LoVo (cell line): ENCODE data around the gene KSR2.
A peak's percentile ranks its signal among the peaks of the same experiment; 100 is the strongest.

Experiments used
- DNase-seq: peaks from one replicate; pipeline ENCODE4 v3.0.0-alpha.2; 2016; ENCODE audit warnings: low spot score

The KSR2 gene

DNA sequence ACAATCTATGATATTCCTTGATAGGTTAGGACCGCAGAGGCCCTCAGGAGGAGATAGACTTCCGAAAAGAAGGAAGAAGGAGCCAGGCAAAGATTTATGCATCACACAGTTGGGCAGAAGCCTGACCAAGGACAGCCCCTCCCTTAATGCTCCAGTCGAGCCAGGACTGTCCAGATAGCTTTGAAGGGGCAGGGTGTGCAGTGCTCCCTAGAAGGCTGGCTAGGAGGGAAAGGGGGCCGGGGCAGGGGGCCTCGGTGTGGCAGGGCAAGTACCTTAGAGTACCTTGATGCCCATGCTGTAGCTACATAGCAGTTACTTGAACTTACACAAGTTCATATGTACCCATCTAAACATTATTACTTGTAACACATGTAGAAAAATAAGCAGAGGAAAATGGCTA is 512.7 kb downstream of the KSR2 start:
- DNase-seq = no peak

GRCh38 chr12:117453961-117454360 is 514.8 kb downstream of the KSR2 start:
- DNase-seq = no peak

- no peak for DNase-seq
Observed at GRCh38 chr12:117452112-117452511, 516.7 kb downstream of the KSR2 start.

GRCh38 chr12:117450209-117450608 is 518.6 kb downstream of the KSR2 start:
- DNase-seq = no peak

- DNase-seq = no peak
Observed at GRCh38 chr12:117447665-117448366, 521.0 kb downstream of the KSR2 start.

DNA sequence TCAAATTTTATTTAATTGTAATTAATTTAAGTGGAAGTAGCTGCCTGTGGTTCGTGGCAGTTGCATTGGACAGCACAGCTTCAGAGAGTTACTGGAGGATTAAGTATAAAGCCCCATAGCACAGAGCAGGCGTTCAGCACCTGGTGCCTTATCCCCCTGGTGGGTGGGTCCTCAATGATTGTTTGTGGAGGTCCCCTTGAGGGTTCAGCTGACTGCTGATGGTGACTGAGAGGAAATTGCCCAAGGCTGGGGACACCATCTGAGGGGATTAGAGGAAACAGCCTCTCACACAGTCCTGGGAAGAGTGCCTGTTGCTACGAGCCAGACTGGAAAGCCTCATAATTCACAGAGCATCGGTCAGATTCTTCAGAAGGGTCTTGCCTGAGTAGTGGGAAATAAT is 524.0 kb downstream of the KSR2 start:
- DNase-seq = no peak

DNA sequence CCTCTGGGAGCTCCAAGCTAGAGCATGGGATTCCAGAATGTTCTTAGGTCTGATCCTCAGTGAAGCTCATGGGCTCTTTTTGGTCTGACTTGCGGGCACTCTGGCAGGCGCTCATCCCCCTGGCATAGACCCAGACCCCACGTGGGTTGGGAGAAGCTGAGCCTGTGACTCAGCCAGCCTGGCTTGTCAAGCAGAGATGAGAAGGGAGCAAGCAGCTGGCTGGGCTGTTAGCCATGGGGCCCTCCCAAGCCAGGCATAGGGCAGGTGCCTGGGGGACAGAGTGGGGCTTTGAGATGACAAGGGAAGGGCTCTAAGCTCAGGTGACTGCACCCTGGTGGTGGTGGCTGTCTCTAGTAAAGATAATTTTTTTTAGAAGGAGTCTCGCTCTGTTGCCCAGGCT is 527.0 kb downstream of the KSR2 start:
- peak; percentile 17 for DNase-seq

DNA sequence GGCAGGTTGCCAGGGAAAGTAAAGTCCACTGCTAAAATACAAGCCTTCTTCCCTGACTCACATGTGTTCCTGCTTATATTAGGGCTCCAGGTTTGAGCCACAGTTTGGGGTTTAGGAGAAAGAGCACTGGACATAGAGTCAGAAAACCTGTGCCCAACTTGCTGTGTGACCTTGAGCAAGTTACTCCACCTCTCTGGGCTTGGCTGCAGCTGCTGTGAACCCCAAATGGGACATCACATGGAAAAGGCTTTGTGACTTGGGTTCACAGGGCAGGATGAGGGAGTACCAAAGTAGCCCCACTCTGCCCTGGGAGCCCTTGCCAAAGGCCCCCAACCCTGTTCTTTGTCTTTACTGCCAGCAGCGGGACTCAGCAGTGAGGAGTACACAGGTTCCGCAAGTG is 528.4 kb downstream of the KSR2 start:
- no peak for DNase-seq

DNA sequence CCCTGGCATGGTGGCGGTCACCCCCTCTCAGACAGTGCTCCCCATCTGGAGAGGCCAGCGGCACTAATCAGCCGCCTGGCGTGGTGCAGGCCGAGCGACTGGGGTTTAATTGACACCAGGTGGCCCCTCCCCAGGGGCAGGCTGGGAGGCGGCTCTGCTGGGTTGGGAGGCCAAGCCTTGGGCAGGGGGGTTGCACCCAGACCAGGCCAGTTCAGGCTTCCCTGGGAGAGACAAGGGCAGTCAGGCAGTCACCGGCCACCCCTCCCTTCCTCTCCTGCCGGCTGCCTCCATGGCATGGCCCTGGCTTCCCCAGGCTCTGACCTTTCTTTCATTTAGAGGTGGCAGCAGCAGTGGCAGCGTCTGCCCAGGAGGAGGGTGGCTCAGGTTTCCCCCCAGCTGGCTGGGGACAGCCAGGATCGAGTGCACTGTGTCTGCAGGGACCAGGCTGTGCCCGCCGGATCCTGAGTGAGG is 529.2 kb downstream of the KSR2 start:
- DNase-seq = no peak

DNA sequence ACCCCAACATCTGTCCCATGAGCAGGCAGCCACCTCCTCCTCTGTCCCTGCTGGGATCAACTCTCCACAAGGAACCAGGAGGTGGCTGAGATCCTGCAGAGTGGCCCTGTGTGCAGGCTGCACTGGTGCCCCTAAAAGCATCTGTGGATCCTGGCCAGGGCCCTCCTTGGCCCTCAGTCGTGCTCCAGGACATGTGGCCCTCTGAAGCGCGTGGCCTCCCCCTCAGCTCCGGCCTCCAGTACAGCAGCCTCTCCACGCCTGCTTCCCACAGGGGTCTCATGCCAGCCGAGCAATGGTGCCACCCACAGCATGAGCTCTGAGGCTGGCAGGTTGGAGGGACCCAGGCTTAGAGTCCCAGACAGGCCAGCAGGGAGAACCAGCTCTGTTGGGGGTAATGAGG is 530.0 kb downstream of the KSR2 start:
- DNase-seq = no peak

GRCh38 chr12:117437516-117438255 is 531.1 kb downstream of the KSR2 start:
- no peak for DNase-seq

DNA sequence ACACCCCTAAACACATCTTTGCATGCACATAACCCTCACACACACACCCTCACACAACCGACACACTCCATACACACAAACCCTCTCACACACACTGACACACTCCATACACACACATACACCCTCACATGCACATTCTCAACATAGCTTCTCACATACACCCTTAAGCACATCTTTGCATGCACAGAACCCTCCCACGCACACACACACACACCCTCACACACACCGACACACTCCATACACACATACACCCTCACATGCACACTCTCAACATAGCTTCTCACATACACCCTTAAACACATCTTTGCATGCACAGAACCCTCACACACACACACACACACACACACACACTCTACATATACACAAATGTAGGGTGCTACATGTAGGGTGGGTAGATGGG is 534.9 kb downstream of the KSR2 start:
- DNase-seq = no peak

- DNase-seq = no peak
Observed at GRCh38 chr12:117430246-117430645, 538.5 kb downstream of the KSR2 start.

GRCh38 chr12:117427211-117427610 is 541.6 kb downstream of the KSR2 start:
- DNase-seq = no peak

DNA sequence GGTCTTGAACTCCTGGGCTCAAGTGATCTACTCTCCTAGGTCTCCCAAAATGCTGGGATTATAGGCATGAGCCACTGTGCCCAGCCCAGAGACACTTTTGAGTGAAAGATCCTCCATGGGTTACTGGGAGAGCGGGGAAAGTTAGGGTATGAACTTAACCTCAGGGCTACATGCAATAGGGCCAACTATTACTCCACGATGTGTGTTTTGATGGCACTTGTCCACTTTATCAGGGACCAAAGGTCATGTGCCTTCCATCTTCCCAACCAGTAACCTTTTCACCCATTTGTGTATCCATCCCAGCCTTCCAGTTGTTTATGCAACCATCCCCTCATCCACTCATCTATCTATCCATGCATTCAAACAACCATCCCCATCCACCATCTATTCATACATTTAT is 546.8 kb downstream of the KSR2 start:
- no peak for DNase-seq

DNA sequence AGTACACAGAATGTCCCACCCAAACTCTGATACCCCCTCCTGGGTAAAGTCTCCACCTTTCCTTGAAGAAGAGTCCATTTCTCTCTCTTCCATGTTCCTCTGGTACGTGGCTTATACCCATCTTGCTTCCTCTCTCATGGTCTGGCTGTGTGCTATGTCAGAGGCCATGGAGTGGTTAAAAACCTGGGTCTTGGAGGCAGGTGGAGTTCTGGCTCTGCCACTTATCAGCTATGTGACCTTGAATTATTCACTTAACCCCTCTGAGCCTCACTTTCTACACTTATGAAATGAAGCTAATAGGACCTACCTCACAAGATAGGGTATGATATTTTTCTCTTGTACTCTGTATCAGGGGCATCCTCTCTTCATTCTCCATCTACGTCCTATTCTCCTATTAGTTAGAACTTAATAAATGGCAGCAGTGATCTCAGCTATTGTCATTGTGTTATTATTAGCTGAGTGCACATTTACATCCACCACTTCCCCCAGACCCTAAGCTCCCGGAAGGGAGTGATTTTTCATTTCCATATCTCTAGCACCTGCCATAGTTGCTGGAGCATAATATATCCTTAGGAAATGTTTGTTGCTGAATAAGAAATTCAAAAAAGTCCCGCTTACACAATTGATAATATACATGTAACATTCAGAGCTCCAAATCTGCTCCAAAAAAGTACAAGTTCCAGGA is 547.6 kb downstream of the KSR2 start:
- DNase-seq = no peak

- DNase-seq = no peak
Observed at GRCh38 chr12:117417004-117417403, 551.8 kb downstream of the KSR2 start.

DNA sequence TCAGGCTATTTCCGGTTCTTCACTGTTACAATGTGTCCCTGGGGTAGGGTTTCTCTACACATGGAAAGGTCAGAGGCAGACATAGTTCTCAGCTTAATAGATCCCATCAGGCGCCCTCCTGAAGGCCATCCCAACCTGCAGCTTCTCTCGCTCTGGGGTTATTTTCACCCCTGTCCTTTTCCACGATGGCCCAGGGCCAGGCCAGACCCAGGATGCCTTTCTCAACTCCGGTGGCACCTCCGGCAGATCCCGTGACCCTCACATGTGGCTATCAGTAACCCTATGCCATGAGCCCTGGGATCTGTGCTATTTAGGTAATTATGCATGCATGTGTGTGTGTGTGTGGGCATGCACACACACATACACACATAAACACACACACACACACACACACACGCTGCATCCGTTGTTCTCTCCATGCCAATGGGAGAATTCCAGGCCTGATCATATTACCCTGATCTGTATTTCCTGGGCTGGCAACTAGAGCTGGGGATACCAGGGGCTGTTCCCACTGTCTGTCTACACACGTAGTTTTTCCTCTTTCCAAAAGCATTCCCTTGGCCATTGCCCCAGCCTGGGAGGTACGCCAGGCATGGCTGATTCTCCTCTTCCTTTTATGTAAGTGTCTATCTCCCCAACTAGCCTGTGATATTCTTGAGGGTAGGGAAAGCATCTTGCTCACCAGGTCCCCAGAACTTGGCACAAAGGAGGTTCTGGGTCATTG is 556.2 kb downstream of the KSR2 start:
- DNase-seq = no peak

DNA sequence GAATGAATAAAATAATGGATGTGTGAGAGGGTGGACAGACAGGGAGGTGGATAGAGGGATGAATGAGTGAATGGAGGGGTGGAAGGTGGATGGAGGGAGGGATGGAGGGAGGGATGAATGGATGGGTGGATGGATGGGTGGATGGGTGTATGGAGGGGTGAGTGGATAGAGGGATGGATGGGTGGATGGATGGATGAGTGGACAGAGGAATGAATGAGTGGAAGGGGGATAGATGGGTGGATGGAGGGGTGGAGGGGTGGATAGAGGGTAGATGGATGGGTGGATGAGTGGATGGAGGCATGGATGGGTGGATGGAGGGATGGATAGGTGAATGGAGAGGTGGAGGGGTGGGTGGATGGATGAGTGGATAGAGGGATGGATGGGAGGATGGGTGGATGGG is 559.5 kb downstream of the KSR2 start:
- no peak for DNase-seq

DNA sequence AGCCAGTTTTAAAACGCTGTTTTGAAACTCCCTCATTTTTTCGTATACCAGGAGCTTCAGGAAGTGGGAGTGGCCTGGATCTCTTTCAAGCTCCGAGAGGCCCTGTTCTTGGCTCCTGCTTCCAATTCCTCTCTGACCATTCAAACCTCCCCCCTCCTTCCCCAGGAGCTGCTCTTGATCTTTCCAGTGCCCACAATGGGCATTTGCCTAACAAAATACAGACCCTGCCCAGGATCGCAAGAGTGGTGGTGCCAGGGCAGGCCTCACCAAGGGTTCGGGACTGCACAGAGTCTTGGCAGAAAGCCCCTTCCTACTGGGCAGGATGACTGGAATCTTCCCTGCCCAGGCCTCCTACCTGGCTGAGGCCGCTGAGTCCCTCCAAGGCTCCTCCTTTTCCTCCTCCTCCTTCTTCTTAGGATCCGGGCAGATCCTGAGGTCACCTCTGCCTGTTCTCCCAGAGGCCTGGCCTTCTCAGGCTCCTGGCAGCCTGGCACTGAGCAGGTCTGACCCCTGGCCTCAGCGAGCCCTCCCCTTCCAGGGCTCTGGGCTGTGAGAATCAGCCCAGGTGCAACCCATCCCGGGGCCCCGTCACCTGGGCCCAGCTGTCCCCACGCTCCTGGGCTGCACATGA is 560.5 kb downstream of the KSR2 start:
- DNase-seq = no peak

DNA sequence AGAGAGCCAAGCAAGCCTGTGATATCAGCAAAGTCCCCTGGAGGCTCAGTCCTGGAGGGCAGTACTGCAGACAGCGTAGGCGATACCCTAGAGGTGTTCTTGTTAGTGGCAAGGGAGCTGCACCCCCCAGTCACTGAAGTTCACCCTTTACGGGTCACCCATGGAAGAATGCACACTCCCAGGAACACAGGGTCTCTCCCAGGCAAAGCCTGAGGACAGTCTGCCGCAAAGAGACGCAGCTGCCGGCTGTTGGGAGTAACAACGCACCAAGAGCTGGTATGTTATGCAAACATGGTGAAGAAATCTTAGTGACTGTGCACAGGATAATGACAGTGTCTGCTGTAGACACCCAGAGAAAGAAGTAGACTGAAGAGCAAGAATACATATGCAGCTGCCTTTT is 563.9 kb downstream of the KSR2 start:
- DNase-seq = no peak
